Endothelial cell of umbilical vein (primary cell): ENCODE data around the gene ZC2HC1C. TPM values are rescaled to one million over a fixed set of nuclear protein-coding genes. Genes with fewer than 3 reads are reported as not detected.

Experiments
- BruUV-seq: library from RNA; stranded (reverse); fragments of 400-500 nt; replicated peaks from 2 replicates; lab custom pipeline; 2021; lab: Mats Ljungman, UMichigan
- CTCF ChIA-PET: fragments of 300-600, 350-600 bp; sonication (Branson Sonifier 250); formaldehyde crosslinking; loops from one replicate; lab custom pipeline; 2021; ENCODE audit warnings: antibody characterized with exemption, inconsistent platforms; lab: Charles Lee
- POLR2A ChIA-PET: fragments of 300-600, 350-600 bp; sonication (Branson Sonifier 250); formaldehyde crosslinking; loops from one replicate; lab custom pipeline; 2021; ENCODE audit warnings: antibody characterized with exemption, inconsistent platforms; lab: Charles Lee
- DNase-seq: peaks from one replicate; pipeline ENCODE4 v3.0.0-alpha.2; 2011; ENCODE audit warnings: low read depth, low spot score
- FAIRE-seq: peaks from 2 replicates; lab custom pipeline; 2011; peaks lifted over from hg19 to GRCh38; lab: Jason Lieb, UNC
- H2AFZ ChIP-seq: 2 replicates; pipeline ENCODE4 v1.6.0; 2012; ENCODE audit warnings: low read depth, low read length, control low read depth, inconsistent platforms
- H3K27ac ChIP-seq: 2 replicates; pipeline ENCODE4 v1.5.1; 2011; ENCODE audit warnings: low read depth, mild to moderate bottlenecking, control low read depth, low read length, moderate library complexity; ENCODE audit not compliant: insufficient read depth
- H3K27me3 ChIP-seq, 2 experiments: 2 replicates each; pipeline versions ENCODE4 v1.6.0 to v1.6.1; 2011; ENCODE audit warnings: low read length in 2 of 2, mixed read lengths in 1 of 2; ENCODE audit not compliant: control insufficient read depth in 2 of 2, insufficient read depth in 2 of 2
- H3K36me3 ChIP-seq, 2 experiments: 2 replicates in 1 of 2; 3 replicates in 1 of 2; pipeline ENCODE4 v1.5.1; 2011; ENCODE audit warnings: low read length in 2 of 2, mild to moderate bottlenecking in 1 of 2, moderate library complexity in 1 of 2; ENCODE audit not compliant: control insufficient read depth in 2 of 2, insufficient read depth in 2 of 2; ENCODE audit errors: extremely low read depth in 1 of 2
- H3K4me1 ChIP-seq: 3 replicates; pipeline ENCODE4 v1.5.1; 2011; ENCODE audit warnings: mild to moderate bottlenecking, low read length; ENCODE audit not compliant: control insufficient read depth, insufficient read depth; ENCODE audit errors: extremely low read depth
- H3K4me2 ChIP-seq: 2 replicates; pipeline ENCODE4 v1.6.1; 2011; ENCODE audit warnings: low read length, control low read depth, mixed read lengths; ENCODE audit not compliant: insufficient read depth
- H3K4me3 ChIP-seq, 3 experiments: fragments of 200-600 bp in 1 of 3; sonication (generic), shearing (Covaris generic) in 1 of 3; replicated peaks in 1 of 3; 2 replicates each; pipeline ENCODE4 v1.5.1; 2011 to 2016; ENCODE audit warnings: control low read depth in 3 of 3, low read length in 3 of 3, mild to moderate bottlenecking in 2 of 3, inconsistent platforms in 1 of 3, low read depth in 1 of 3, moderate library complexity in 1 of 3; ENCODE audit not compliant: insufficient read depth in 1 of 3
- H3K79me2 ChIP-seq: 2 replicates; pipeline ENCODE4 v1.6.0; 2012; ENCODE audit warnings: low read length, inconsistent platforms; ENCODE audit not compliant: control insufficient read depth, insufficient read depth
- H3K9ac ChIP-seq: replicated peaks from 2 replicates; pipeline ENCODE3; 2011; ENCODE audit warnings: low read length, control low read depth; ENCODE audit not compliant: insufficient read depth; ENCODE audit errors: extremely low read depth
- H3K9me1 ChIP-seq: replicated peaks from 3 replicates; pipeline ENCODE4 v1.6.0; 2011; ENCODE audit warnings: mild to moderate bottlenecking, low read length; ENCODE audit not compliant: control insufficient read depth, insufficient read depth; ENCODE audit errors: extremely low read depth
- H3K9me3 ChIP-seq: replicated peaks from 2 replicates; pipeline ENCODE4 v1.5.1; 2012; ENCODE audit warnings: low read length, inconsistent platforms; ENCODE audit not compliant: control insufficient read depth, insufficient read depth
- H4K20me1 ChIP-seq: replicated peaks from 2 replicates; pipeline ENCODE3; 2011; ENCODE audit warnings: mild to moderate bottlenecking, low read length; ENCODE audit not compliant: control insufficient read depth, insufficient read depth; ENCODE audit errors: extremely low read depth
- EZH2 ChIP-seq: IDR thresholded peaks from 2 replicates; pipeline ENCODE4 v1.6.1; 2012; ENCODE audit warnings: borderline replicate concordance, low read depth, mild to moderate bottlenecking, moderate library complexity, low read length, inconsistent platforms; ENCODE audit not compliant: severe bottlenecking
- FOS ChIP-seq: IDR thresholded peaks from 2 replicates; pipeline ENCODE4 v1.6.1; 2011; ENCODE audit warnings: mild to moderate bottlenecking, low read length, moderate library complexity, borderline replicate concordance; ENCODE audit not compliant: insufficient read depth
- GATA2 ChIP-seq: IDR thresholded peaks from 2 replicates; pipeline ENCODE4 v1.7.0; 2011; ENCODE audit warnings: low read depth, mild to moderate bottlenecking, moderate library complexity, mixed read lengths, low read length; ENCODE audit not compliant: insufficient read length, insufficient read depth
- JUN ChIP-seq: IDR thresholded peaks from 2 replicates; pipeline ENCODE4 v1.6.1; 2011; ENCODE audit warnings: borderline replicate concordance, low read depth; ENCODE audit not compliant: insufficient read length, insufficient read depth
- MYC ChIP-seq: IDR thresholded peaks from one replicate; pipeline ENCODE4 v1.6.1; 2011; ENCODE audit warnings: mild to moderate bottlenecking, low read depth, low read length
- POLR2A ChIP-seq: IDR thresholded peaks from 2 replicates; pipeline ENCODE4 v1.6.1; 2012; ENCODE audit warnings: low read depth, mild to moderate bottlenecking, control low read depth, low read length
- POLR2AphosphoS5 ChIP-seq: IDR thresholded peaks from 2 replicates; pipeline ENCODE4 v1.6.1; 2012; ENCODE audit warnings: low read depth, mild to moderate bottlenecking, control low read depth, low read length, moderate library complexity; ENCODE audit not compliant: insufficient read depth
- dilution Hi-C: fragments of 300-500 bp; cut with MboI; formaldehyde crosslinking; loops from one replicate; pipeline ENCODE4 v1.15.0; 2019; ENCODE audit warnings: low sequenced_read_pairs; ENCODE audit not compliant: extremely low pct_ligation_motif_present
- intact Hi-C: fragments of 100-400 bp; cut with micrococcal nuclease; formaldehyde crosslinking; loops from one replicate; pipeline ENCODE4 v1.10.0; 2022
- polyA plus RNA-seq, 4 experiments: library from polyadenylated mRNA; depleted of rRNA in 3 of 4; stranded (reverse) in 3 of 4; unstranded in 1 of 4; fragments of >200 nt; gene quantifications; 2 replicates each; pipeline versions ENCODE4 v1.2.1 to v1.2.3, GENCODE V29; 2011 to 2012; ENCODE audit warnings: missing spikeins in 1 of 4
- total RNA-seq: library from RNA; stranded (reverse); gene quantifications from 2 replicates; pipeline ENCODE4 v1.2.3, GENCODE V29; 2021
- TF ChIP-seq, protein P1 (sequence below), 2 donors: IDR thresholded peaks; 1 replicate in 1 of 2; 2 replicates in 1 of 2; pipeline ENCODE4 v1.5.1; 2011; ENCODE audit warnings: low read length in 2 of 2, mild to moderate bottlenecking in 2 of 2, moderate library complexity in 2 of 2, control low read depth in 1 of 2, inconsistent platforms in 1 of 2, low read depth in 1 of 2; ENCODE audit not compliant: insufficient read depth in 1 of 2; ENCODE audit errors: extremely low read depth in 1 of 2
- TF ChIP-seq, protein P2 (sequence below): IDR thresholded peaks from 2 replicates; pipeline ENCODE4 v1.6.1; 2011; ENCODE audit not compliant: insufficient read depth, insufficient read length

Gene ZC2HC1C
- total and polyA plus RNA-seq, 2 donors (not counting 3 experiments of a cell fraction or from before 2014, with no cell fraction given) = 0.84 to 0.91 TPM

DNA sequence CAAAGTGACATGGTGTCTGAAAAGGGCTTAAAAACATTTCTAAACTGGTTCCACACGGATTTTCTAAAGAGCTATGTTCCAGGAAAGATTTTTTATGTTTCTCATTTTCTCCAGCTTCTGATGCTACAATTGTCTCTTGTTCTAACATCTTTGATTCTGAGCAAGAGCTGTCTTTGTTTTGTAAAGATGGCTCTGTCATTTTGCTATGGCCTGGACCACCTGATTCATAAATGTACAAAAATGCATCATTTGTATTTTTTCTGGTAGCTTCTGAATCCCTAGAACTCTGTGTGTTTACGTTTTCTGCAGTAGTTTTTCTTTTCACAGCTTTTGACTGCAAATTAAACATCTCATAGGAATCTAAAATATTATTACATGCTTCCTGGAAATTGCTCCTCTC is 21.3 kb upstream of the ZC2HC1C start:
- no peaks in the 10 kb centered on the region for H3K9me3 ChIP-seq
- intact Hi-C loops (no loop called here), dilution Hi-C loops (no loop called here)
- H3K79me2 ChIP-seq = peaks cover 6% of the 10 kb centered on the region
- no peak for FAIRE-seq
- CTCF ChIA-PET = interaction anchor here (1.1 kb wide), 1 partner anchor 15 kb away, joined by 3 read pairs; the partner anchor contains the start of gene ACYP1
- H2AFZ ChIP-seq = no peak overlapping the region
- no peaks in the 10 kb centered on the region for H3K9me1 ChIP-seq
- POLR2A ChIA-PET = interaction anchor here (1.2 kb wide), 1 partner anchor 93 kb away, joined by 3 read pairs; the partner anchor contains the start of gene PGF
- BruUV-seq = no TSS peak
- TF ChIP-seq EZH2 (no peak), GATA2 (no peak), FOS (no peak)
- TF ChIP-seq, protein P1, sequence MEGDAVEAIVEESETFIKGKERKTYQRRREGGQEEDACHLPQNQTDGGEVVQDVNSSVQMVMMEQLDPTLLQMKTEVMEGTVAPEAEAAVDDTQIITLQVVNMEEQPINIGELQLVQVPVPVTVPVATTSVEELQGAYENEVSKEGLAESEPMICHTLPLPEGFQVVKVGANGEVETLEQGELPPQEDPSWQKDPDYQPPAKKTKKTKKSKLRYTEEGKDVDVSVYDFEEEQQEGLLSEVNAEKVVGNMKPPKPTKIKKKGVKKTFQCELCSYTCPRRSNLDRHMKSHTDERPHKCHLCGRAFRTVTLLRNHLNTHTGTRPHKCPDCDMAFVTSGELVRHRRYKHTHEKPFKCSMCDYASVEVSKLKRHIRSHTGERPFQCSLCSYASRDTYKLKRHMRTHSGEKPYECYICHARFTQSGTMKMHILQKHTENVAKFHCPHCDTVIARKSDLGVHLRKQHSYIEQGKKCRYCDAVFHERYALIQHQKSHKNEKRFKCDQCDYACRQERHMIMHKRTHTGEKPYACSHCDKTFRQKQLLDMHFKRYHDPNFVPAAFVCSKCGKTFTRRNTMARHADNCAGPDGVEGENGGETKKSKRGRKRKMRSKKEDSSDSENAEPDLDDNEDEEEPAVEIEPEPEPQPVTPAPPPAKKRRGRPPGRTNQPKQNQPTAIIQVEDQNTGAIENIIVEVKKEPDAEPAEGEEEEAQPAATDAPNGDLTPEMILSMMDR (IDR thresholded peaks at IDR 0.05; ENCODE audit: extremely low read depth in 1 of 2, insufficient read depth in 1 of 2, low read depth in 1 of 2, low read length in 2 of 2) = no peak
- no peaks in the 10 kb centered on the region for H3K27me3 ChIP-seq
- no peak overlapping the region for H3K4me3 ChIP-seq
- H3K4me1 ChIP-seq = peaks cover 21% of the 10 kb centered on the region
- no peaks in the 10 kb centered on the region for H4K20me1 ChIP-seq
- no peaks in the 10 kb centered on the region for H3K36me3 ChIP-seq
- H3K9ac ChIP-seq = no peak overlapping the region
- DNase-seq = no peak
- no peak overlapping the region for H3K27ac ChIP-seq
- no peak overlapping the region for H3K4me2 ChIP-seq

DNA sequence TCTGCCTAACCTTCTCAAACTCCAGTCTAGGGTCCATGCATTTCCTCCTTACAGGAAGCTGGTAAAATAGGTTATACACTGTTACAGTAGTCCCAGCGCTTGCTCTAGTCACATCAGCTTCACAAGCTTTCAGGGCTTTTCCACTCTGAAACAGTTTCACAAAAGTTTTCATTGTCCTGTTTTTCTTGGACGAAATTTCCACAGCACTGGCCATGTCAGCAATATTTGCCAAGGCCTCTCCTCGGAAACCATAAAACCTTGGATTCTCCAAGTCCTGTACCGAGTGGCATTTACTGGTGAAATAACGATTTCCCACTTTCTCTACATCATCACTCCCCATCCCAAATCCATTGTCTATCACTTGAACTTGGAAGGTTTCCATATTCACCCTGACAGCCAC is 20.3 kb upstream of the ZC2HC1C start:
- FAIRE-seq = no peak
- Histone ChIP-seq H3K27me3 (no peaks in the 10 kb centered on the region), H3K9me1 (no peaks in the 10 kb centered on the region), H3K9me3 (no peaks in the 10 kb centered on the region), H3K27ac (no peak overlapping the region), H4K20me1 (no peaks in the 10 kb centered on the region), H3K4me2 (no peak overlapping the region), H3K36me3 (no peaks in the 10 kb centered on the region), H3K79me2 (peaks cover 2% of the 10 kb centered on the region), H2AFZ (no peak overlapping the region), H3K4me1 (peaks cover 18% of the 10 kb centered on the region), H3K4me3 (no peak overlapping the region), H3K9ac (no peak overlapping the region)
- intact Hi-C loops = no loop called here
- dilution Hi-C loops = no loop called here
- no peak for TF ChIP-seq GATA2
- TF ChIP-seq MYC = no peak
- TF ChIP-seq FOS = no peak
- no peak for TF ChIP-seq JUN
- no peak for TF ChIP-seq POLR2AphosphoS5
- TF ChIP-seq, protein P1 (IDR thresholded peaks at IDR 0.05; ENCODE audit: extremely low read depth in 1 of 2, insufficient read depth in 1 of 2, low read depth in 1 of 2, low read length in 2 of 2) = no peak
- no peak for TF ChIP-seq EZH2
- no peak for TF ChIP-seq POLR2A
- TF ChIP-seq, protein P2, sequence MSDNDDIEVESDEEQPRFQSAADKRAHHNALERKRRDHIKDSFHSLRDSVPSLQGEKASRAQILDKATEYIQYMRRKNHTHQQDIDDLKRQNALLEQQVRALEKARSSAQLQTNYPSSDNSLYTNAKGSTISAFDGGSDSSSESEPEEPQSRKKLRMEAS = no peak
- BruUV-seq = no TSS peak
- ChIA-PET POLR2A (interaction anchor here (1.2 kb wide), 1 partner anchor 94 kb away, joined by 3 read pairs; the partner anchor contains the start of gene PGF), CTCF (no interaction called here)
- DNase-seq = no peak
